Measurements from ENCODE around the gene CACNA1G. TPM values are rescaled to one million over a fixed set of nuclear protein-coding genes. Genes with fewer than 3 reads are reported as not detected.

Gene CACNA1G
- total RNA-seq, 3 donors from 2014 or later (not counting 1 experiment from before 2014, with no cell fraction given), result not detected

GRCh38 chr17:50640686-50641351, 80.3 kb downstream of the CACNA1G start:
- DNase-seq (no peak), ATAC-seq (no peak)
- intact Hi-C loops (cut with micrococcal nuclease), result no loop called here
- Histone ChIP-seq H3K27me3 (ENCODE audit: control insufficient read depth, insufficient read depth, low read length) (no peaks in the 10 kb centered on the region), H3K9me3 (ENCODE audit: control insufficient read depth, insufficient read depth, low read length) (no peaks in the 10 kb centered on the region), H3K27ac (ENCODE audit: low read length) (no peak overlapping the region), H3K4me3 (ENCODE audit: low read length) (no peak overlapping the region), H3K4me1 (ENCODE audit: control insufficient read depth, insufficient read depth, low read length) (peaks cover 4% of the 10 kb centered on the region), H3K36me3 (ENCODE audit: control insufficient read depth, insufficient read depth, low read length) (no peaks in the 10 kb centered on the region)
- Mint-ChIP-seq H3K4me3 (no peak overlapping the region), H3K27ac (no peak overlapping the region), H3K9me3 (no peaks in the 10 kb centered on the region), H3K36me3 (no peaks in the 10 kb centered on the region), H3K27me3 (ENCODE audit: low read depth in 2 of 2) (peaks cover 18% of the 10 kb centered on the region in 2 donors), H3K4me1 (no peaks in the 10 kb centered on the region)
- 44% methylated on average over 12 of the region's 12 CpGs for WGBS (ENCODE audit: insufficient coverage)
- no peak for TF ChIP-seq CTCF (IDR thresholded peaks at IDR 0.05)

GRCh38 chr17:50641357-50641756, 80.8 kb downstream of the CACNA1G start:
- H3K27ac ChIP-seq (ENCODE audit: low read length), result no peak overlapping the region
- peaks cover 16 to 18% of the 10 kb centered on the region in 2 donors for H3K27me3 Mint-ChIP-seq (ENCODE audit: low read depth in 2 of 2)
- no peaks in the 10 kb centered on the region for H3K27me3 ChIP-seq (ENCODE audit: control insufficient read depth, insufficient read depth, low read length)
- no peaks in the 10 kb centered on the region for H3K36me3 ChIP-seq (ENCODE audit: control insufficient read depth, insufficient read depth, low read length)
- H3K9me3 Mint-ChIP-seq, result no peaks in the 10 kb centered on the region
- no peaks in the 10 kb centered on the region for H3K9me3 ChIP-seq (ENCODE audit: control insufficient read depth, insufficient read depth, low read length)
- H3K36me3 Mint-ChIP-seq, result no peaks in the 10 kb centered on the region
- intact Hi-C loops (cut with micrococcal nuclease), result no loop called here
- H3K27ac Mint-ChIP-seq, result no peak overlapping the region
- ATAC-seq, result no peak
- no peaks in the 10 kb centered on the region for H3K4me1 Mint-ChIP-seq
- TF ChIP-seq CTCF (IDR thresholded peaks at IDR 0.05), result no peak
- H3K4me3 Mint-ChIP-seq, result no peak overlapping the region
- H3K4me3 ChIP-seq (ENCODE audit: low read length), result no peak overlapping the region
- WGBS (ENCODE audit: insufficient coverage), result 41% methylated on average over 2 of the region's 3 CpGs
- H3K4me1 ChIP-seq (ENCODE audit: control insufficient read depth, insufficient read depth, low read length), result peaks cover 4% of the 10 kb centered on the region
- no peak for DNase-seq

- Histone ChIP-seq H3K27me3 (ENCODE audit: control insufficient read depth, insufficient read depth, low read length) (no peaks in the 10 kb centered on the region), H3K27ac (ENCODE audit: low read length) (no peak overlapping the region), H3K9me3 (ENCODE audit: control insufficient read depth, insufficient read depth, low read length) (no peaks in the 10 kb centered on the region), H3K4me3 (ENCODE audit: low read length) (no peak overlapping the region), H3K4me1 (ENCODE audit: control insufficient read depth, insufficient read depth, low read length) (peaks cover 4% of the 10 kb centered on the region), H3K36me3 (ENCODE audit: control insufficient read depth, insufficient read depth, low read length) (no peaks in the 10 kb centered on the region)
- H3K4me1 Mint-ChIP-seq, result no peaks in the 10 kb centered on the region
- H3K27me3 Mint-ChIP-seq (ENCODE audit: low read depth in 2 of 2), result peaks cover 12 to 15% of the 10 kb centered on the region in 2 donors
- H3K36me3 Mint-ChIP-seq, result no peaks in the 10 kb centered on the region
- ATAC-seq, result no peak
- no peaks in the 10 kb centered on the region for H3K9me3 Mint-ChIP-seq
- no peak for DNase-seq
- no peak overlapping the region for H3K27ac Mint-ChIP-seq
- H3K4me3 Mint-ChIP-seq, result no peak overlapping the region
- no peak for TF ChIP-seq CTCF (IDR thresholded peaks at IDR 0.05)
- intact Hi-C loops (cut with micrococcal nuclease), result no loop called here
- WGBS (ENCODE audit: insufficient coverage), result 93% methylated on average over 15 of the region's 15 CpGs
Measured at GRCh38 chr17:50642071-50642721, 81.7 kb downstream of the CACNA1G start.
